GM12891 (cell line): ENCODE data around the gene TMEM150A.

Source experiments
- POLR2A ChIP-seq: IDR thresholded peaks from 2 replicates; pipeline ENCODE4 v1.6.1; 2011; ENCODE audit warnings: low read depth, low read length, control low read depth
- POLR2AphosphoS5 ChIP-seq: IDR thresholded peaks from 2 replicates; pipeline ENCODE4 v1.6.1; 2011; ENCODE audit warnings: low read depth, low read length, control low read depth

- TF ChIP-seq POLR2A: peak; percentile 30; the same call in 1 of the 2 replicates
- TF ChIP-seq POLR2AphosphoS5: 0 out of 2 replicates have a peak, but pooled peaks have one; percentile 30
These were observed 24.9 kb downstream of the TMEM150A start, which contains the start of gene VAMP8 for GRCh38 chr2:85577386-85578242.
